Measurements from ENCODE around the gene DDB1. TPM values are rescaled to one million over a fixed set of nuclear protein-coding genes. Genes with fewer than 3 reads are reported as not detected.

Gene DDB1
- total RNA-seq, 1 donor from 2014 or later: 259 TPM

DNA sequence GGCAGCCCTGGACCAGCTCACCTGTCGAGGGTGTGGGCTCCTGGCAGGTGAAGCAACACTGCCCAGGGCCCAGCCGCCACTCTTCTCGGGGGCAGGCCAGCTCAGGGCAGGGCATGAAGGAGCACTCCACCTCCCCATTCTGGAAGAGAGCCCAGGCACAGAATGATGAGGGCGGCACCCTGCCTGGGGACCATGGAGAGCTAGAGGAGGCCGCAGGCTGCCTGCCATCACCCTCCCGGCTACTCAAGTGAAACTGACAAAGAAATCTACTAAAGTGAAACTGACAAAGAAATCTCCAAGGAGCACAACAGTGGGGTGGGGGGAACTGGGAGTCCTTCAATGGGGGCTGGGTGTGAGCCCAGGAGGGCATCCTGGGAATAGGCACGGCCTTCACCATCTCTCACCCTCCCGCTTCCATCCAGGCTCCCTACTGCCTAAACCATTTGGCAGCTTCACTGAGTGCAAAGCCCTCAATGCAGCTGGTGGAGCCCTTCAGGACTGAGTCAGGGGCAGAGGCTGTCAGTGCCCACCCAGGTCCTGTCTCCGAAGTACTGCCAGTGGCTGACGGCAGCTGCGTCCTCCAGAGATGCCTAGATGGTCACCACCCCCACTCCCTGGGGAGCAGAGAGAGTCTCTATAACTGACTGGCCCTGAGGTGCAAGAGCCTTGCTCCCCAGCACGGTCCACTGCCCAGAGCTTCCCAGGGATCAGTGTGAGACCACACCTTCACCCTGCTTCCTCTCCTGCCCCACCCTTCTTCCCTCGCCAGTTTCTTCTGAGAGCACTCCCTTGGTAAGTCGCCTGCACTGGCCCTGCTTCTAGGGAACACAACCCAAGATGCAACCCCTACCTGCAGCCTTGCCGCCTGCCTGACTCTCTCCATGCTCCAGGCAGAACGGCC is 59.5 kb downstream of the DDB1 start:
- no peak for DNase-seq
- no peak overlapping the region for H3K27ac Mint-ChIP-seq (ENCODE audit: unreplicated experiment)

DNA sequence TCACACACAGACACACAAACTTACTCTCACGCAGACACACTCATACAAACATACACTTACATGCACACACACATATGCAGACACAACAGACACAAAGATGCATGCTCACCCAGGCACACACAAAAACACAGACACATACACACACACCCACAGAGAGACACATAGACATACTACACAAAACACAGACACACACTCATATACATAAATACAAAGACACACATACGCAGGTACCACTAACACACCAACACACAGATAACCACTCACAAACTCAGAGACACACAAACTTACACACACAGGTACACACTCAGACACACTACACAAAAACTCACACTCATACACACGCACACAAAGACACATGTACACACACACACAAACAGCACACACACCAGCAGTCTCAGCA is 60.2 kb downstream of the DDB1 start:
- peaks cover 3% of the 10 kb centered on the region for H3K9me3 Mint-ChIP-seq (ENCODE audit: unreplicated experiment)
- no peak overlapping the region for H3K27ac Mint-ChIP-seq (ENCODE audit: unreplicated experiment)
- no peaks in the 10 kb centered on the region for H3K4me1 Mint-ChIP-seq (ENCODE audit: low read depth, unreplicated experiment)
- H3K36me3 Mint-ChIP-seq (ENCODE audit: unreplicated experiment): no peaks in the 10 kb centered on the region
- H3K27me3 Mint-ChIP-seq (ENCODE audit: unreplicated experiment): peaks cover 3% of the 10 kb centered on the region
- no peak overlapping the region for H3K4me3 Mint-ChIP-seq (ENCODE audit: unreplicated experiment)
- TF ChIP-seq, protein P1, sequence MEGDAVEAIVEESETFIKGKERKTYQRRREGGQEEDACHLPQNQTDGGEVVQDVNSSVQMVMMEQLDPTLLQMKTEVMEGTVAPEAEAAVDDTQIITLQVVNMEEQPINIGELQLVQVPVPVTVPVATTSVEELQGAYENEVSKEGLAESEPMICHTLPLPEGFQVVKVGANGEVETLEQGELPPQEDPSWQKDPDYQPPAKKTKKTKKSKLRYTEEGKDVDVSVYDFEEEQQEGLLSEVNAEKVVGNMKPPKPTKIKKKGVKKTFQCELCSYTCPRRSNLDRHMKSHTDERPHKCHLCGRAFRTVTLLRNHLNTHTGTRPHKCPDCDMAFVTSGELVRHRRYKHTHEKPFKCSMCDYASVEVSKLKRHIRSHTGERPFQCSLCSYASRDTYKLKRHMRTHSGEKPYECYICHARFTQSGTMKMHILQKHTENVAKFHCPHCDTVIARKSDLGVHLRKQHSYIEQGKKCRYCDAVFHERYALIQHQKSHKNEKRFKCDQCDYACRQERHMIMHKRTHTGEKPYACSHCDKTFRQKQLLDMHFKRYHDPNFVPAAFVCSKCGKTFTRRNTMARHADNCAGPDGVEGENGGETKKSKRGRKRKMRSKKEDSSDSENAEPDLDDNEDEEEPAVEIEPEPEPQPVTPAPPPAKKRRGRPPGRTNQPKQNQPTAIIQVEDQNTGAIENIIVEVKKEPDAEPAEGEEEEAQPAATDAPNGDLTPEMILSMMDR (IDR thresholded peaks at IDR 0.05; ENCODE audit: partially characterized antibody, unreplicated experiment): no peak
- DNase-seq: no peak

More for the DNA sequence above, 59.5 kb downstream of the DDB1 start:
- no peaks in the 10 kb centered on the region for H3K36me3 Mint-ChIP-seq (ENCODE audit: unreplicated experiment)
- H3K4me1 Mint-ChIP-seq (ENCODE audit: low read depth, unreplicated experiment): peaks cover 3% of the 10 kb centered on the region
- peaks cover 3% of the 10 kb centered on the region for H3K27me3 Mint-ChIP-seq (ENCODE audit: unreplicated experiment)
- peaks cover 2% of the 10 kb centered on the region for H3K9me3 Mint-ChIP-seq (ENCODE audit: unreplicated experiment)
- H3K4me3 Mint-ChIP-seq (ENCODE audit: unreplicated experiment): no peak overlapping the region
- TF ChIP-seq, protein P1 (IDR thresholded peaks at IDR 0.05; ENCODE audit: partially characterized antibody, unreplicated experiment): no peak

DNA sequence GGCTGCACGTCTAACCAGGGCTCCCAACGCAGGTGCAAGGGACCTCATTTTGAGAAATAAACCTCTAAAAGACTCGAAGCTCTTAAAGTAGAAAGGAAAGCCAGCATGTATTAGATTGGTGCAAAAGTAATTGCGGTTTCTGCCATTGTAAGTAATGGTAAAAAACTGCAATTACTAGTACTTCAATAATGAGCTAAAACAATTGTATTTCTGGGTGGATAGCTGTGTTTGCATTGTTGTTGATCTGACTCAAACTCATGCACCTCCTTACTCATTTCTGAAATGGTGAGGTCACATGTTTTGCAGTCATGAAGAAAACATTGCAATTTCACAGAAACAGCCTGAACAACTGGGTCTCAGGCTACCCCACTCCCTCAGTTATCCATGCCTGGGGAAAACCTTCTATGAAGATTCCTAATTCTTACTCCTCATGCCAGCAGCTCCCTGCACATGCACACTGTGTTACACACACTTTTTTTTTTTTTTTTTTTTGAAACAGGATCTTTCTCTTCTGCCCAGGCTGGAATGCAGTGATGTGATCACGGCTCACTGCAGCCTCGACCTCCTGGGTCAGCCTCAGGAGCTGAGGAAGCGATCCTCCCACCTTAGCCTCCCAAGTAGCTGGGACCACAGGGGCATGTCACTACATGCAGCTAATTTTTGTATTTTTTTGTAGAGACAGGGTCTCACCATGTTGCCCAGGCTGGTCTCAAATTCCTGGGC is 62.4 kb downstream of the DDB1 start:
- Mint-ChIP-seq H3K9me3 (ENCODE audit: unreplicated experiment) (peaks cover 4% of the 10 kb centered on the region), H3K27me3 (ENCODE audit: unreplicated experiment) (peaks cover 3% of the 10 kb centered on the region), H3K36me3 (ENCODE audit: unreplicated experiment) (no peaks in the 10 kb centered on the region), H3K4me3 (ENCODE audit: unreplicated experiment) (no peak overlapping the region), H3K4me1 (ENCODE audit: low read depth, unreplicated experiment) (no peaks in the 10 kb centered on the region), H3K27ac (ENCODE audit: unreplicated experiment) (no peak overlapping the region)
- TF ChIP-seq, protein P1 (IDR thresholded peaks at IDR 0.05; ENCODE audit: partially characterized antibody, unreplicated experiment): no peak
- no peak for DNase-seq

DNA sequence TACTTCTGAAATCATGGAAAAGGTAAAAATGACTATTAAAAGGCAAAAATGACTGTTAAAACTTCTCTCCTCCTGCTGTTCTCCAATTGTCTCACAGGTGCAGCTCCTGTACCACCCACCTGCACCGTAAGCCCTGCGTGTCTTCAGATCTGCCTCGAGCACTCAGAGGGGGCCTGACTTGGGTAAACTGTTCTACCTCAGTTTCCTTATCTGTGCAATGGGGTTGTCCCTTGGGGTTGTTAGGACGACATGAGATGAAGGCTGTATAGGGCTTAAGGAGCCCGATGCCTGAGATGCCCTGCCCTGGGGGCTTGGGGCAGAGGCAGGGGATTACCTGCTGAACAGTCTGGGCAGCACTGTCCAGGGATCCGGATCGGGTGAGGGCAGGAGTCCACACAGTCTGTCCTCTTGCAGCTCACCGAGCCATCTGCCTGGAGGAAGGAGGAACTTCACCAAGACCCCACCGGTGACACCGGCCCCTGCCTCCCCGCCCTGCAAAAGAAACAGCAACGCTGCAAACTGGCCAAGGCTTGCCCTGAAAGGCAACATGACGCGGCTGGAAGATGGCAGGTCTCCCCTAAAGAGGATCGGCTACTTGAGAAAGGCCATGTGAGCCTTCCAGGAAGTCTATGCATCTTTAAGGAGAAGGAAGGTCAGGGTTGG is 64.2 kb downstream of the DDB1 start:
- Mint-ChIP-seq H3K27ac (ENCODE audit: unreplicated experiment) (no peak overlapping the region), H3K4me1 (ENCODE audit: low read depth, unreplicated experiment) (no peaks in the 10 kb centered on the region), H3K9me3 (ENCODE audit: unreplicated experiment) (peaks cover 2% of the 10 kb centered on the region), H3K36me3 (ENCODE audit: unreplicated experiment) (no peaks in the 10 kb centered on the region), H3K4me3 (ENCODE audit: unreplicated experiment) (no peak overlapping the region), H3K27me3 (ENCODE audit: unreplicated experiment) (no peaks in the 10 kb centered on the region)
- no peak for DNase-seq
- TF ChIP-seq, protein P1 (IDR thresholded peaks at IDR 0.05; ENCODE audit: partially characterized antibody, unreplicated experiment): no peak

Data from glutamatergic neuron (in vitro differentiated cells).